Prostate gland (tissue), 2 donors: ENCODE results near the gene FGFR4. TPM values are rescaled to one million over a fixed set of nuclear protein-coding genes. Genes with fewer than 3 reads are reported as not detected.

ENCODE experiments used
- DNase-seq: peaks from one replicate; pipeline ENCODE4 v3.0.0-alpha.2; 2019; ENCODE audit warnings: low spot score
- H3K27ac ChIP-seq, 2 donors: fragments of 200-600 bp; sonication (generic); 2 replicates each; pipeline ENCODE4 v1.5.1; 2017 to 2019
- H3K27me3 ChIP-seq: fragments of 200-600 bp; sonication (generic); replicated peaks from 2 replicates; pipeline ENCODE4 v1.5.1; 2019; ENCODE audit not compliant: insufficient read depth
- H3K36me3 ChIP-seq, 2 donors: fragments of 200-600 bp; sonication (generic); 1 replicate in 1 of 2; 2 replicates in 1 of 2; pipeline versions ENCODE4 v1.5.1 to v1.8.1; 2017 to 2019
- H3K4me1 ChIP-seq: fragments of 200-600 bp; sonication (generic); replicated peaks from 2 replicates; pipeline ENCODE4 v1.5.1; 2019
- H3K4me3 ChIP-seq, 2 donors: fragments of 200-600 bp; sonication (generic); 2 replicates each; pipeline ENCODE4 v1.5.1; 2017 to 2019
- H3K9me3 ChIP-seq: fragments of 200-600 bp; sonication (generic); 2 replicates; pipeline ENCODE4 v1.5.1; 2017
- CTCF ChIP-seq, 4 experiments: fragments of 200-600 bp in 2 of 4; fragments of 450-650 bp in 2 of 4; sonication (generic) in 2 of 4; IDR thresholded peaks; 1 replicate in 3 of 4; 2 replicates in 1 of 4; pipeline ENCODE4 v1.5.1; 2016 to 2019; ENCODE audit warnings: antibody characterized with exemption in 4 of 4, mild to moderate bottlenecking in 2 of 4, moderate library complexity in 2 of 4
- POLR2A ChIP-seq: fragments of 450-650 bp; IDR thresholded peaks from one replicate; pipeline ENCODE4 v1.6.1; 2016; ENCODE audit warnings: antibody characterized with exemption, mild to moderate bottlenecking
- POLR2AphosphoS5 ChIP-seq: sonication (generic); formaldehyde crosslinking; IDR thresholded peaks from one replicate; pipeline ENCODE4 v1.6.1; 2017; ENCODE audit warnings: antibody characterized with exemption
- WGBS: methylation state at CpG from one replicate; pipeline ENCODE4 v1.1.5; 2018; 5-methylcytosine and 5-hydroxymethylcytosine counted together
- intact Hi-C: fragments of 100-400 bp; cut with DNase I; formaldehyde crosslinking; loops from one replicate; pipeline ENCODE4 v1.14.2; 2022
- total RNA-seq, 2 donors: library from RNA; depleted of rRNA; stranded (reverse); fragments of >200 nt; gene quantifications; one replicate each; pipeline ENCODE4 v1.1.0, GENCODE V29; 2016

Gene FGFR4
- total RNA-seq, 2 donors from 2014 or later, result 2.2 to 7.1 TPM

GRCh38 chr5:177071666-177072385 is 14.9 kb upstream of the FGFR4 start:
- TF ChIP-seq CTCF (IDR thresholded peaks at IDR 0.05) (peak; percentile 59 to 83 (median 80)), POLR2AphosphoS5 (no peak)
- Histone ChIP-seq H3K4me1 (no peaks in the 10 kb centered on the region), H3K27ac (no peak overlapping the region), H3K4me3 (no peak overlapping the region), H3K36me3 (no peaks in the 10 kb centered on the region), H3K27me3 (no peaks in the 10 kb centered on the region), H3K9me3 (no peaks in the 10 kb centered on the region)
- DNase-seq, result peak; percentile 81
- WGBS, result 15% methylated on average over 6 of the region's 6 CpGs
- intact Hi-C loops, result loop anchor here (2.0 kb wide), 1 partner anchor 41 kb away; no protein-coding TSS in a partner anchor

GRCh38 chr5:177077335-177077734 is 9.4 kb upstream of the FGFR4 start:
- TF ChIP-seq POLR2AphosphoS5 (no peak), CTCF (IDR thresholded peaks at IDR 0.05) (no peak), POLR2A (no peak)
- 90% methylated on average over 2 of the region's 2 CpGs for WGBS
- no peak overlapping the region for H3K27ac ChIP-seq
- DNase-seq, result no peak
- H3K4me1 ChIP-seq, result no peaks in the 10 kb centered on the region
- H3K27me3 ChIP-seq, result no peaks in the 10 kb centered on the region
- H3K9me3 ChIP-seq, result no peaks in the 10 kb centered on the region
- intact Hi-C loops, result no loop called here
- no peaks in the 10 kb centered on the region for H3K36me3 ChIP-seq
- no peak overlapping the region for H3K4me3 ChIP-seq

- no peak for DNase-seq
- 87% methylated on average over 9 of the region's 9 CpGs for WGBS
- H3K36me3 ChIP-seq, result no peaks in the 10 kb centered on the region
- TF ChIP-seq POLR2AphosphoS5 (no peak), POLR2A (no peak), CTCF (IDR thresholded peaks at IDR 0.05) (no peak)
- no peak overlapping the region for H3K27ac ChIP-seq
- H3K27me3 ChIP-seq, result no peaks in the 10 kb centered on the region
- no peak overlapping the region for H3K4me3 ChIP-seq
- intact Hi-C loops, result no loop called here
- H3K4me1 ChIP-seq, result no peaks in the 10 kb centered on the region
- no peaks in the 10 kb centered on the region for H3K9me3 ChIP-seq
Observed at GRCh38 chr5:177079606-177080005, 7.1 kb upstream of the FGFR4 start.

- Histone ChIP-seq H3K4me3 (no peak overlapping the region), H3K9me3 (no peaks in the 10 kb centered on the region), H3K4me1 (no peaks in the 10 kb centered on the region), H3K36me3 (no peaks in the 10 kb centered on the region), H3K27ac (no peak overlapping the region), H3K27me3 (no peaks in the 10 kb centered on the region)
- intact Hi-C loops, result no loop called here
- DNase-seq, result no peak
- WGBS, result 89% methylated on average over 5 of the region's 5 CpGs
- TF ChIP-seq POLR2AphosphoS5 (no peak), CTCF (IDR thresholded peaks at IDR 0.05) (no peak), POLR2A (no peak)
Observed at GRCh38 chr5:177080265-177080664, 6.5 kb upstream of the FGFR4 start.

GRCh38 chr5:177081859-177082258 is 4.9 kb upstream of the FGFR4 start:
- intact Hi-C loops, result no loop called here
- Histone ChIP-seq H3K9me3 (no peaks in the 10 kb centered on the region), H3K27ac (no peak overlapping the region), H3K4me3 (no peak overlapping the region), H3K36me3 (no peaks in the 10 kb centered on the region), H3K27me3 (no peaks in the 10 kb centered on the region), H3K4me1 (peaks cover 2% of the 10 kb centered on the region)
- TF ChIP-seq POLR2A (no peak), POLR2AphosphoS5 (no peak), CTCF (IDR thresholded peaks at IDR 0.05) (no peak)
- 71% methylated on average over 10 of the region's 10 CpGs for WGBS
- DNase-seq, result no peak
